COLO668 (cell line): ENCODE results near the gene PRRX1.

Source experiments
- DNase-seq: peaks from one replicate; lab custom pipeline; 2025; ENCODE audit not compliant: unreplicated experiment; lab: John Stamatoyannopoulos, UW

Gene PRRX1

GRCh38 chr1:170664093-170664827 lies at the start of gene PRRX1:
Gene PRRX1 (plus strand): TSS chr1:170664131. CDS start chr1:170664219, 88 bp downstream.
- no peak for DNase-seq

- DNase-seq: no peak
Measured at GRCh38 chr1:170617591-170618330, 46.2 kb upstream of the PRRX1 start.

GRCh38 chr1:170618421-170618820 lies 45.5 kb upstream of the PRRX1 start:
- DNase-seq: no peak

- peak; percentile 71 for DNase-seq
Measured at GRCh38 chr1:170619241-170620028, 44.5 kb upstream of the PRRX1 start.

- DNase-seq: no peak
Measured at GRCh38 chr1:170620164-170620563, 43.8 kb upstream of the PRRX1 start.

GRCh38 chr1:170623171-170623570 lies 40.8 kb upstream of the PRRX1 start:
- no peak for DNase-seq

- no peak for DNase-seq
Measured at GRCh38 chr1:170624146-170624545, 39.8 kb upstream of the PRRX1 start.

GRCh38 chr1:170630977-170631376 lies 33.0 kb upstream of the PRRX1 start:
- no peak for DNase-seq

- DNase-seq: no peak
Measured at GRCh38 chr1:170634293-170634692, 29.6 kb upstream of the PRRX1 start.

- DNase-seq: no peak
Measured at GRCh38 chr1:170634824-170635410, 29.0 kb upstream of the PRRX1 start.

GRCh38 chr1:170640581-170640980 lies 23.4 kb upstream of the PRRX1 start:
- no peak for DNase-seq

- peak; percentile 13 for DNase-seq
Measured at GRCh38 chr1:170657275-170657853, 6.6 kb upstream of the PRRX1 start.

GRCh38 chr1:170659399-170660035 lies 4.4 kb upstream of the PRRX1 start:
- no peak for DNase-seq

GRCh38 chr1:170660281-170660713 lies 3.6 kb upstream of the PRRX1 start:
- DNase-seq: no peak

- DNase-seq: no peak
Measured at GRCh38 chr1:170660871-170661645, 2.9 kb upstream of the PRRX1 start.

GRCh38 chr1:170661646-170662411 lies 2.1 kb upstream of the PRRX1 start:
- DNase-seq: no peak

- DNase-seq: no peak
Measured at GRCh38 chr1:170662561-170663403, 1.1 kb upstream of the PRRX1 start.
